ENCODE results near the gene ALDH3B1.

The ALDH3B1 gene

DNA sequence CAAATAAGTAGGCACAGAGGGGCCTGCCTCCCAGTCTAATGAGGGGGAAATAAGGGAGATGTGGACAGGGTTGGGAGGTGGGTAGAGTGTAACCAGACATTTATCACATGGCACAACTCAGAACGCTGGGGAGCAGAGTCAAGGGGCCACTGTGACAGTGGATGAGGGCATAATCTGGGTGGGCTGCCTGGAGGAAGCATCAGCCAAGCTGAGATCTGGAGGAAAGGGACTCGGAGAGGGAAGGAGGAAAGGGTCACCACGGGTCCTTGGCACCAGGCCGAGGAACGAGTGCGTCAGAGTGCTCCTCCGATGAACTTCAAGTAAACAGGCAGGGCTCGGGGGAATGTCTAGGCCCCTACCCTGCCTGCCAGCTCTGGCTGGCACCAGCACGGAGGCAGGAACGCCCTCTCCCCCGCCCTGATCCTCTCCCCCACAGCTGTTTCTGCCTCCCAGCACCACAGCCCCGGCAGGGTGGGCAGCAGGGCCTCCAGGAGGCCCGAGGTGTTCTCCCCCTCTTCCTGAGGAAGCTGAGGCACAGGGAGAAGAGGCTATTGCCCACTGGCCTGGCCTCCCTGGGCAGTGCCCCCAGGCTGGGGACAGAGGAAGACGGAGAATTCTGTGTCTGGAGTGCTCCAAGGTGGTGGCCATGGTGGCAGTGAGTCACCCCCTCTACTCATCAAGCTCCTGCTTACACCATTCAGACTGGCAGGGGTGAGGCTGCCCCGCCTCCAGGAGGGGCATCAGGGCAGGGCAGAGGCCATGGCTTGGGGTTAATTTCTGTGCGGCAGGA is 4.2 kb downstream of the ALDH3B1 start:
- no peak for DNase-seq

- no peak for DNase-seq
Measured at GRCh38 chr11:68014947-68015447, 4.9 kb downstream of the ALDH3B1 start.

GRCh38 chr11:68015467-68015866 is 5.3 kb downstream of the ALDH3B1 start:
- no peak for DNase-seq

GRCh38 chr11:68016161-68016903 is 6.2 kb downstream of the ALDH3B1 start:
- DNase-seq = no peak

GRCh38 chr11:68016904-68017817 is 7.0 kb downstream of the ALDH3B1 start:
- DNase-seq = no peak

- no peak for DNase-seq
Measured at GRCh38 chr11:68017980-68018729, 8.0 kb downstream of the ALDH3B1 start.

DNA sequence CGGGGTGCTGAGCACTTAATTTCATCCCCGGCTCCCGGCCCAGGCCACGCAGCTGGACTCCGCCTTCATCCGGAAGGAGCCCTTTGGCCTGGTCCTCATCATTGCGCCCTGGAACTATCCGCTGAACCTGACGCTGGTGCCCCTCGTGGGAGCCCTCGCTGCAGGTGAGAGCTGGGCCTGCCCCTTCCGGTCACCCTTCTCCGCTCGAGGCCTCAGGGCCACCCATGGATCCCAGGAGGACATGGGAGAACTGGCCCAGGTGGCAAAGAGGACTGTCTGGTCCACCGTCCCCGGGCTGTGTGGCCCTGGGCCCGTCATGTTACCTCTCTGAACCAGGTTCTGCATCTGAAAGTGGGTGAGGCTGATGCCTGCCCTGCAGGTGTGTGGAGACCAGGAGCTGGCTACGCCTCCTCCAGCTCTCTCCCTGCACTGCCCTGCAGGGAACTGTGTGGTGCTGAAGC is 8.6 kb downstream of the ALDH3B1 start:
- no peak for DNase-seq

- no peak for DNase-seq
Measured at GRCh38 chr11:68019486-68019885, 9.4 kb downstream of the ALDH3B1 start.

- DNase-seq = no peak
Measured at GRCh38 chr11:68020575-68020974, 10.4 kb downstream of the ALDH3B1 start.

GRCh38 chr11:68021167-68021787 is 11.2 kb downstream of the ALDH3B1 start:
- DNase-seq = no peak

DNA sequence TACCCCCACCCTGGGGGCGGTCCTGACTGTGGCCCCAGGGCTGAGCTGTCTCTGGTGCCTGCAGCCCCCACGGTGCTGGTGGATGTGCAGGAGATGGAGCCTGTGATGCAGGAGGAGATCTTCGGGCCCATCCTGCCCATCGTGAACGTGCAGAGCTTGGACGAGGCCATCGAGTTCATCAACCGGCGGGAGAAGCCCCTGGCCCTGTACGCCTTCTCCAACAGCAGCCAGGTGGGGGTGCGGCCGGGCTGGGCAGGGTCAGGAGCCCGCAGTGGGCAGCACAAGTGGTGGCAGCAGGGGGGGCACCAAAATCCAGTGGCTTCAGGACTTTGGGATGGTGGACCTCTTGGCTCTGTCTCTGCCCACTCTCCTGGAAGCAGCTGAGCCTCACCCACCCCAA is 12.4 kb downstream of the ALDH3B1 start:
- no peak for DNase-seq

DNA sequence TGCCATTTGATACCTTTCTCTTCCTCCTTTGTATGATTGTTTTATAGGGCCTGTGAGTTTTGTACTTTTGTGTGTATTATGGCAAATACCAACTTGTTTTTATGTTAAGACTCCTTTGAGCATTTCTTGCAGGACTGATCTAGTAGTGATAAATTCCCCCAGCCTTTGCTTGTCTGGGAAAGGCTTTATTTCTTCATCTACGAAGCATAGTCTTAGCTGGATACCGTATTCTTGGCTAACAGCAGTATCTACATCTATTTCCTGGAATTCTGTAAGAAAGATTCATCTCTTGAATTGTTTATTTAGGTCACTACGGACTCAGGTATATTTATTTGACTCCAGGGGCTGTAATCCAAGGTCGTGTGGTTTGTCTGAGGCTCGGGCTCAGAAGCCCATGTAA is 14.4 kb downstream of the ALDH3B1 start:
- DNase-seq = no peak

GRCh38 chr11:68025047-68025446 is 14.9 kb downstream of the ALDH3B1 start:
- DNase-seq = no peak

DNA sequence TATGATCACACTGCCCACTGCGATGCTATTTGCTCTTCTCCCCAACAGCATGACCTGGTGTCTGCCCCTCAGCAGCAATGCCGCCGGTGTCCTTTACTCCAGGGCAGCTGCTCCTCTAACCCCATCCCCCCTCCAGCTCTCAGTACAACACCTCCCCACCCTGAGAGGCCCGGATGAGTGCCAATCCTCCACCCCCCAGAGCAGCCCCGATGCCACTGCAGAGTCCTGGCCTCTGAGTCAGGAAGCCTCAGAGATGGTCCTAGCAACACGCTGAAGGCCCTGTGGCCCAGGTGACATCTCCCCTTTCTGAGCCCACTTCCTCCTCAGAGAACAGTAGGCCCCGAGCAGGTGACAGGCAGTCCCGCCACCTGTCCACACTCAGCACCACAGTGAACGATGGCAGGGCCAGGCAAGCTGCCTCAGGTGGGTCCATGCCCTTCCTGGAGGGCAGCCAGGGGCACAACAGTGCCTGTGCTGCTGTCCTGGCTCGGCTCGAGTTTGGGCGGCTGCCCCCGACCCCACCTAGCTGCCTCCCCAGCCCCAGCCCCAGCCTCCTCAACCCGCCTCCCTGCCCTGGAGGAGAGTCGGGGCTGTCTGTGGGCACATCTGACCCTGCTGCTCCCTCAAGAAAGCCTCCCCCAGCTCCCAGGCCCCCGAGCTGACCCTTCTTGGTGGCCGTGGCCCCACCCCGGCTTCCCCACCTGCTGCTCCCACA is 16.4 kb downstream of the ALDH3B1 start:
- no peak for DNase-seq

DNA sequence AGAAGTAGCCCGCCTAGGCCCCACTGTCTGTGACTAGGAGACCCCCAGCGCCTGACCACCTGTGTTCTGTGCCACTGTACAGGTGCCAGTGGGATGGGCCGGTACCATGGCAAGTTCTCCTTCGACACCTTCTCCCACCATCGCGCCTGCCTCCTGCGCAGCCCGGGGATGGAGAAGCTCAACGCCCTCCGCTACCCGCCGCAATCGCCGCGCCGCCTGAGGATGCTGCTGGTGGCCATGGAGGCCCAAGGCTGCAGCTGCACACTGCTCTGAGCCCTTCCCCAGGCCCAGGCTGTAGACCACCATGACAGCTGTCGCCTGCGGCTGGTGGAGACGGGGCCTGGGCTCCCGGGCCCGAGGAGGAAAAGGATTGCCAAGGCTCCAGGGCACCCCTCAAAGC is 17.5 kb downstream of the ALDH3B1 start:
- DNase-seq = no peak

GRCh38 chr11:68028802-68029545 is 18.8 kb downstream of the ALDH3B1 start:
- DNase-seq = no peak

GRCh38 chr11:68030318-68031143 is 20.4 kb downstream of the ALDH3B1 start, which contains the start of gene NDUFS8:
Gene NDUFS8, plus strand, starts transcription at chr11:68030681. Its CDS starts 1,471 bp downstream, at chr11:68032152.
- peak; percentile 99 for DNase-seq

DNA sequence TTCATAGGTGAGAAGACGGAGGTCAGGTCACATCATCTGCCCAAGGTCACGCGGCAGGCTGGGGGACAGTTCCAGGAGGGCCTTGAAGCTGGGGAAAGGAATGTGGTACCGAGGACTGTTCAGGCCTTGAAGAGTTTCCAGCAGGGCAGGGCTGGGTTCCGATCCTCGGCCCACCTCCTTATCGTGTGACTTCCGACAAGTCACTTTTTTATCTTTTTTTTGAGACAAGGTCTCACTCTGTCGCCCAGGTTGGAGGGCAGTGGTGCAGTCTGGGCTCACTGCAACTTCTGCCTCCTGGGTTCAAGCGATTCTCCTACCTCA is 21.0 kb downstream of the ALDH3B1 start:
- peak; percentile 45 for DNase-seq

- no peak for DNase-seq
Measured at GRCh38 chr11:68032003-68032402, 21.9 kb downstream of the ALDH3B1 start.

All from CD4-positive, alpha-beta T cell treated with Interleukin-6 for 4 hours (primary cell).